OCI-LY7 (cell line): ENCODE results near the gene ACP4. TPM values are rescaled to one million over a fixed set of nuclear protein-coding genes. Genes with fewer than 3 reads are reported as not detected.

ENCODE experiments used
- BruUV-seq: library from RNA; stranded (reverse); fragments of 400-500 nt; replicated peaks from 2 replicates; lab custom pipeline; 2021; lab: Mats Ljungman, UMichigan
- CTCF ChIA-PET: fragments of 300-600 bp; sonication (Branson Sonifier 250); formaldehyde crosslinking; loops from one replicate; lab custom pipeline; 2022; ENCODE audit warnings: antibody characterized with exemption; ENCODE audit not compliant: unreplicated experiment; lab: Charles Lee
- POLR2A ChIA-PET: fragments of 300-600 bp; sonication (Branson Sonifier 250); formaldehyde crosslinking; loops from one replicate; lab custom pipeline; 2022; ENCODE audit warnings: antibody characterized with exemption; lab: Charles Lee
- DNase-seq: peaks from one replicate; pipeline ENCODE4 v3.0.0-alpha.2; 2015; ENCODE audit warnings: low spot score
- H2AFZ ChIP-seq: fragments of 200-600 bp; sonication (generic), shearing (Covaris generic); 2 replicates; pipeline ENCODE4 v1.6.1; 2014; ENCODE audit warnings: mild to moderate bottlenecking, antibody characterized with exemption, low read length, moderate library complexity
- H3K27ac ChIP-seq: fragments of 200-600 bp; sonication (generic); 2 replicates; pipeline ENCODE4 v1.5.1; 2014; ENCODE audit warnings: mixed run types, low read depth, mild to moderate bottlenecking, moderate library complexity, low read length, inconsistent platforms; ENCODE audit not compliant: poor library complexity, severe bottlenecking
- H3K36me3 ChIP-seq: fragments of 200-600 bp; sonication (generic); 2 replicates; pipeline ENCODE4 v1.6.1; 2014; ENCODE audit warnings: mild to moderate bottlenecking, antibody characterized with exemption, low read length, moderate library complexity, mixed read lengths; ENCODE audit not compliant: insufficient read depth
- H3K4me1 ChIP-seq: fragments of 200-600 bp; sonication (generic); 2 replicates; pipeline ENCODE4 v1.5.1; 2014; ENCODE audit warnings: mild to moderate bottlenecking, low read length; ENCODE audit not compliant: insufficient read depth, poor library complexity, severe bottlenecking
- H3K4me2 ChIP-seq: fragments of 200-600 bp; sonication (generic); 2 replicates; pipeline ENCODE4 v1.6.1; 2014; ENCODE audit warnings: mild to moderate bottlenecking, low read length
- H3K4me3 ChIP-seq: fragments of 200-600 bp; sonication (generic); 2 replicates; pipeline ENCODE4 v1.5.1; 2014; ENCODE audit warnings: mild to moderate bottlenecking, low read depth, low read length; ENCODE audit not compliant: poor library complexity, severe bottlenecking
- H3K79me2 ChIP-seq: fragments of 200-600 bp; sonication (generic); 2 replicates; pipeline ENCODE4 v1.6.1; 2016; ENCODE audit warnings: low read depth, mild to moderate bottlenecking, low read length, moderate library complexity, mixed read lengths; ENCODE audit not compliant: insufficient read depth
- H3K9me2 ChIP-seq: fragments of 200-600 bp; sonication (generic); 2 replicates; pipeline ENCODE4 v1.6.1; 2016; ENCODE audit warnings: mild to moderate bottlenecking, low read length, mixed read lengths; ENCODE audit not compliant: insufficient read depth
- H3K9me3 ChIP-seq: fragments of 200-600 bp; sonication (generic); 2 replicates; pipeline ENCODE4 v1.6.1; 2014; ENCODE audit warnings: mild to moderate bottlenecking, mixed run types, low read length, mixed read lengths
- H4K20me1 ChIP-seq: fragments of 200-600 bp; sonication (generic); 2 replicates; pipeline ENCODE4 v1.6.1; 2014; ENCODE audit warnings: mild to moderate bottlenecking, antibody characterized with exemption, low read length, moderate library complexity, mixed read lengths; ENCODE audit not compliant: insufficient read depth
- CTCF ChIP-seq: fragments of 200-600 bp; sonication (generic); conservative IDR thresholded peaks from 2 replicates; pipeline ENCODE4 v1.5.1; 2014; ENCODE audit warnings: mild to moderate bottlenecking, antibody characterized with exemption, low read length, moderate library complexity, mixed read lengths
- EZH2phosphoT487 ChIP-seq: fragments of 200-600 bp; sonication (generic); IDR thresholded peaks from 2 replicates; pipeline ENCODE4 v1.6.1; 2018; ENCODE audit warnings: low read depth, borderline replicate concordance, mild to moderate bottlenecking, mixed run types, antibody characterized with exemption, low read length, moderate library complexity, mixed read lengths
- intact Hi-C: fragments of 100-400 bp; cut with micrococcal nuclease; formaldehyde crosslinking; loops from one replicate; pipeline ENCODE4 v1.10.0; 2022; ENCODE audit not compliant: unreplicated experiment
- total RNA-seq, 2 experiments: library from RNA; depleted of rRNA in 1 of 2; stranded (reverse); fragments of >200 nt in 1 of 2; shearing (Covaris generic) in 1 of 2; gene quantifications; 2 replicates each; pipeline ENCODE4 v1.2.3, GENCODE V29; 2014 to 2022

Gene ACP4
- total RNA-seq, 2 experiments from 2014 or later, result not detected

DNA sequence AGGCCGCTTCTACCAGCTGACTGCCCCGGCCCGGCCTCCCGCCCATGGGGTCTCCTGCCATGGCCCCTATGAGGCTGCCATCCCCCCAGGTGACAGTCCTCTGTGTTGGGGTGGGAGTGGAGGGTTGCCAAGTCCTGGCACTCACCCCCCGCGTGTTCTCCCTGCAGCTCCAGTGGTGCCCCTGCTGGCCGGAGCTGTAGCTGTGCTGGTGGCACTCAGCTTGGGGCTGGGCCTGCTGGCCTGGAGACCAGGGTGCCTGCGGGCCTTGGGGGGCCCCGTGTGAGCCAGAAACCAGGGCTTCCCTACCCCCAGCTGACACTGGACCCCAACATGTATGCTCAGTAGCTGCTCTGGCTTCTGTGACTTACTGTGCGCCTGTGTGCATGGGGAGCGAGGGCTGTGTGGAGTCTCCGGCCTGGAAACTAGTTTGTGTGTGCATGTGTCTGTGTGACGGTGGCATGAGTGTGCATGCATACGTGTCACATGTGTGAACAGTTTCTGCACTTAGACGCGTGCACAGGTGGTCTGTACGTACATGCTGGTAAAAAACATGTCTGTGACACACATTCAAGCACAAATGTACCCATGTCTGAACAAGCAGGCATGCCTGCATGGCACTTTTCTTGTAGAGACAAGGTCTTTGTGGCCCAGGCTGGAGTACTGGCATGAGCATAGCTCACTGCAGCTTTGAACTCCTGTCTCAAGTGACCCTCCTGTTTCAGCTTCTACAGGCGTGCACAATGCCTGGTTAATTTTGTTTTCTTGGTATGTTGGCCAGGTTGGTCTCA, 4.9 kb downstream of the ACP4 start:
- Histone ChIP-seq H3K4me2 (no peak overlapping the region), H3K36me3 (peaks cover 51% of the 10 kb centered on the region), H3K4me3 (no peak overlapping the region), H3K4me1 (peaks cover 8% of the 10 kb centered on the region), H3K79me2 (peaks cover 5% of the 10 kb centered on the region; the same call in 1 of the 2 replicates), H4K20me1 (peaks cover 16% of the 10 kb centered on the region; the same call in 1 of the 2 replicates), H3K27ac (peak overlapping the region; percentile 18), H2AFZ (no peak overlapping the region), H3K9me2 (no peaks in the 10 kb centered on the region), H3K9me3 (no peaks in the 10 kb centered on the region)
- BruUV-seq, result TSS peak; percentile 9
- POLR2A ChIA-PET, result interaction anchor here (0.6 kb wide), 1 partner anchor 305 kb away, joined by 7 read pairs; no protein-coding TSS in a partner anchor
- TF ChIP-seq EZH2phosphoT487 (no peak), CTCF (peak; percentile 51)
- peak; percentile 55 for DNase-seq
- CTCF ChIA-PET, result no interaction called here
- intact Hi-C loops, result no loop called here

DNA sequence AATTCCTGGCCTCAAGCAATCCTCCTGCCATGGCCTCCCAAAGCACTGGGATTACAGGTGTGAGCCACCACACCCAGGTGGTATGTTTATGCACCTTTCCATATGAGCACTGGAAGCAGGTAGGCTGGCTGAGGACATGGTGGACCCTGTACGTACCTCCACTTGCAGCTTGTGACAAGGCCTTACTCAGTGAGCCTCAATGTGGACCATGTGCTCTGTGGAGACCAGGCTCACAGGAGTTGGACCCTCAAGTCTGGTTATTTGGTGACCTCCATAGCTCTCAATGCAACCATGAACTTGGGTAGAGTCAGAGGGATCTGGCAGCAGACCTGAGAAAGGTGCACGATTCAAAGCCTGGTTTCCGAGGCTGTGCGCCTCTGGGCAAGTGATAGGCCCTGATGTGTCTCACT, 5.5 kb downstream of the ACP4 start:
- Histone ChIP-seq H3K9me3 (no peaks in the 10 kb centered on the region), H4K20me1 (peaks cover 16% of the 10 kb centered on the region; the same call in 1 of the 2 replicates), H2AFZ (no peak overlapping the region), H3K4me1 (peaks cover 8% of the 10 kb centered on the region), H3K36me3 (peaks cover 56% of the 10 kb centered on the region), H3K4me3 (no peak overlapping the region), H3K79me2 (peaks cover 9% of the 10 kb centered on the region; the same call in 1 of the 2 replicates), H3K9me2 (no peaks in the 10 kb centered on the region), H3K27ac (peak overlapping the region; percentile 4), H3K4me2 (no peak overlapping the region)
- ChIA-PET POLR2A (interaction anchor here (0.6 kb wide), 1 partner anchor 305 kb away, joined by 7 read pairs; no protein-coding TSS in a partner anchor), CTCF (no interaction called here)
- peak; percentile 27 for DNase-seq
- no TSS peak for BruUV-seq
- intact Hi-C loops, result no loop called here
- TF ChIP-seq CTCF (no peak), EZH2phosphoT487 (no peak)
